MCF 10A (cell line): ENCODE results near the gene RPS23. TPM values are rescaled to one million over a fixed set of nuclear protein-coding genes. Genes with fewer than 3 reads are reported as not detected.
"Not testable (repeated sequence)": the region's sequence is repeated elsewhere in the genome, so short reads cannot be mapped to it uniquely, and the experiment has no call there.

ENCODE experiments used
- BruUV-seq: library from RNA; stranded (reverse); fragments of 400-500 nt; replicated peaks from 2 replicates; lab custom pipeline; 2021; lab: Mats Ljungman, UMichigan
- CTCF ChIA-PET: fragments of 300-600 bp; sonication (Branson Sonifier 250); formaldehyde crosslinking; extraction: SDS; loops from one replicate; lab custom pipeline; 2021; ENCODE audit warnings: antibody characterized with exemption, inconsistent platforms; lab: Yijun Ruan, JAX
- POLR2A ChIA-PET: fragments of 300-600, 350-650 bp; sonication (Branson Sonifier 250); formaldehyde crosslinking; extraction: SDS; loops from one replicate; lab custom pipeline; 2020; ENCODE audit warnings: antibody characterized with exemption, inconsistent platforms; lab: Yijun Ruan, JAX
- DNase-seq: peaks from one replicate; pipeline ENCODE4 v3.0.0-alpha.2; 2018; ENCODE audit not compliant: unreplicated experiment
- H3K27ac Mint-ChIP-seq: one replicate; pipeline ENCODE4 v1.8.0; 2022; ENCODE audit warnings: mild to moderate bottlenecking, low read depth, mixed read lengths; ENCODE audit not compliant: unreplicated experiment
- H3K27me3 Mint-ChIP-seq: one replicate; pipeline ENCODE4 v1.8.0; 2022; ENCODE audit warnings: mixed read lengths; ENCODE audit not compliant: insufficient read depth, unreplicated experiment
- H3K36me3 Mint-ChIP-seq: one replicate; pipeline ENCODE4 v1.8.0; 2022; ENCODE audit warnings: mild to moderate bottlenecking, moderate library complexity, mixed read lengths; ENCODE audit not compliant: insufficient read depth, unreplicated experiment
- H3K4me1 Mint-ChIP-seq: one replicate; pipeline ENCODE4 v1.8.0; 2022; ENCODE audit warnings: mixed read lengths; ENCODE audit not compliant: insufficient read depth, unreplicated experiment
- H3K4me3 Mint-ChIP-seq: one replicate; pipeline ENCODE4 v1.8.0; 2022; ENCODE audit warnings: mild to moderate bottlenecking, moderate library complexity, mixed read lengths; ENCODE audit not compliant: unreplicated experiment
- H3K9me3 Mint-ChIP-seq: one replicate; pipeline ENCODE4 v1.8.0; 2022; ENCODE audit warnings: mixed read lengths; ENCODE audit not compliant: unreplicated experiment
- CTCF ChIP-seq: fragments of 200-600 bp; IDR thresholded peaks from one replicate; pipeline ENCODE4 v1.8.0; 2022; ENCODE audit warnings: antibody characterized with exemption, mild to moderate bottlenecking; ENCODE audit not compliant: unreplicated experiment
- intact Hi-C: fragments of 100-400 bp; cut with micrococcal nuclease; formaldehyde crosslinking; loops from 2 replicates; pipeline ENCODE4 v1.14.1; 2022
- total RNA-seq: library from RNA; stranded (reverse); gene quantifications from 2 replicates; pipeline ENCODE4 v1.2.3, GENCODE V29; 2022

RPS23 gene
- total RNA-seq, 1 experiment from 2014 or later, result 2,870 TPM

- no peaks in the 10 kb centered on the region for H3K27me3 Mint-ChIP-seq
- POLR2A ChIA-PET, result interaction anchor here (0.6 to 1.9 kb wide), 11 partner anchors 7 to 1276 kb away, joined by 3 to 10 read pairs (median 3); no protein-coding TSS in a partner anchor
- no peak for DNase-seq
- no peak for TF ChIP-seq CTCF
- CTCF ChIA-PET, result interaction anchor here (0.6 to 1.2 kb wide), 5 partner anchors 18 to 762 kb away, joined by 3 to 6 read pairs (median 3); no protein-coding TSS in a partner anchor
- H3K9me3 Mint-ChIP-seq, result no peaks in the 10 kb centered on the region
- intact Hi-C loops, result loop anchor here (5.0 kb wide), 1 partner anchor 130 kb away; no protein-coding TSS in a partner anchor
- H3K36me3 Mint-ChIP-seq, result peaks cover 61% of the 10 kb centered on the region
- H3K27ac Mint-ChIP-seq, result peak overlapping the region; percentile 99
- BruUV-seq, result no TSS peak
- peak overlapping the region; percentile 96 for H3K4me3 Mint-ChIP-seq
- H3K4me1 Mint-ChIP-seq, result peaks cover 19% of the 10 kb centered on the region
These were observed 1.1 kb downstream of the RPS23 start for GRCh38 chr5:82276800-82277612.

DNA sequence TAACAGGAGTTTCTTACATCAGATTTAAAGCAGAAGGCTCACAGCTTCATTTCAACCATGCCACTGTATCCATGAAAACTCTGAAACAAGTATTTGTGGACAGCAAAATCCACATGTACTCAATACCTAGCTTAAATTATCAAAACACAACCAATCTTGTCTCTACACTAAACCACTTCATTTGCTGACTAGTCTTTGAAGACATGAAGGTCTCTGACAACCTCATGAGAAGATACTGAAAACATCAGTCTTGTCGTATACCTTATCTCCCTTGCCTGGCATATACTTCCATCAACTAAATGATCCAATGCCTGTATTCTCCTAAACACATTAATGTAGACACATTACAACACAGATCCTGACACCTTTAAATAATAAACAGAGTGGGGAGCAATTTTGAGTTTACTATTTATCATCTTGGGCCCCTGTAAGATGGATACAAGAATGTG lies 2.9 kb downstream of the RPS23 start:
- intact Hi-C loops, result loop anchor here (5.0 kb wide), 1 partner anchor 132 kb away; no protein-coding TSS in a partner anchor
- H3K27ac Mint-ChIP-seq, result no peak overlapping the region
- H3K4me1 Mint-ChIP-seq, result peaks cover 11% of the 10 kb centered on the region
- no peaks in the 10 kb centered on the region for H3K27me3 Mint-ChIP-seq
- no peaks in the 10 kb centered on the region for H3K9me3 Mint-ChIP-seq
- ChIA-PET CTCF (interaction anchor here (0.6 to 2.4 kb wide), 3 partner anchors 10 to 948 kb away, joined by 3 to 18 read pairs (median 4); no protein-coding TSS in a partner anchor), POLR2A (interaction anchor here (2.4 kb wide), 1 partner anchor 10 kb away, joined by 16 read pairs; no protein-coding TSS in a partner anchor)
- H3K4me3 Mint-ChIP-seq, result no peak overlapping the region
- no peak for TF ChIP-seq CTCF
- no peak for DNase-seq
- H3K36me3 Mint-ChIP-seq, result peaks cover 66% of the 10 kb centered on the region
- no TSS peak for BruUV-seq

DNA sequence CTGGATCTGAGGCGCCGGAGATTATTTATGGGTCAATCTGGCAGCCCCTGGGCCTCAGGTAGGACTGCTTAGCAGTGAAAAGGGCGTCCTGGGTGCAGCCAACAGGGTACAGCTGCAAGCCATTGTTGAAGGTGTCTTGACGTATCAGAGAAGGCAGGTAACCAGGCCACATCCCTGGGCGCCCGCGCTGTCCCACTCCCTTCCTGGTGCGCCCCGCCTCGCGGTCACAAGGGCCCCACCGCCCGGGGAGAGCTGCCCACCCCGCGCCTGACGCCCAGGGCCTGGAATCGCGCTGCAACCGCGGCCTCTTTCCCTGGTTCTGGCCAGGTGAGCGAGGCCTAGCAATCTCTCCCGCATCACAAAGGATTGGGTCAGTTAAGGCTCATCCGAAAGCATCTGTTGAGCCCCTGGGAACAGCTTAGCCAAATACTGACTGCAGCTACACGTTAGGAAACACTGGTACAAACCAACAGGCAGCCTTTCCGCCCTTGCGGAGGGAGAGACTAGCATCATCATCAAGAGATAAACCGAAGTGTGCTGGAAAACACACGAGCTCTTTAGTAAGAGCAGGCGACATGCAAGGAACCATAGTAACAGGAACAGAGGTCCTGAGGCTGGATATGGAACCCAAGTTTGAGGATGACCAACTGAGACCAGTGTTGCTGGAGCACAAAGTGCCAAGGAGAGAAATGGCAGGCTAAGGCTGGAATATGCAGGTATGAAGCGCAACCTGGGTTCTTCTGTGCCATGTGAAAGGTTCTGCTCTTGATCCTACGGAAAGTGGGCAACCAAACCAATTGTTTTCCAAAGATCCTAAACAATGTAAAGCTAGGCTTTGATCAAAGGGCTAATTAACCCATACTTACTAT lies 3.6 kb downstream of the RPS23 start:
- no peak overlapping the region for H3K4me3 Mint-ChIP-seq
- POLR2A ChIA-PET, result interaction anchor here (2.4 kb wide), 1 partner anchor 10 kb away, joined by 16 read pairs; no protein-coding TSS in a partner anchor
- no TSS peak for BruUV-seq

DNA sequence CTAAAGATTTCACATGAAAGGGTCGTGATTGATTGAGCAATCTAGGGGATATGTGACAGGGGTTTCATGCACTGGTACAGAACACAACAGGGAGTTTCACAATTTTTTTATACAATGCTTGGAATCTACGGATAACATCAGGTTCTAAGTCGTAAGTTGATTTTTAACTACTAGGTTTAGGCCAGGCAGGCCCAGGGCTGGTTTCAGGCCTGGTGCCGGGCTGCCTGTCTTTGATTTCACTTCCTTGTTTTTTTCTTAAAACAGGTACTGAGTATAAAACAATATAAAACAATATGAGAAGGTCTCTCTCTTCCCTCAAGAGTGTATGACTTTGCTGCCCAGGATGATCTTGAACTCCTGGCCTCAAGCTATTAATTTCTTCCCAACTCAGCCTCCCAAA lies 4.7 kb downstream of the RPS23 start:
- H3K9me3 Mint-ChIP-seq, H3K27ac Mint-ChIP-seq, BruUV-seq, H3K4me1 Mint-ChIP-seq, H3K4me3 Mint-ChIP-seq, H3K27me3 Mint-ChIP-seq, DNase-seq, intact Hi-C loops: not testable (repeated sequence)
- ChIA-PET CTCF (interaction anchor here (0.6 to 2.4 kb wide), 2 partner anchors 14 to 99 kb away, joined by 3 to 18 read pairs; no protein-coding TSS in a partner anchor), POLR2A (interaction anchor here (0.6 to 2.4 kb wide), 3 partner anchors 9 to 853 kb away, joined by 3 to 16 read pairs (median 4); no protein-coding TSS in a partner anchor)
- H3K36me3 Mint-ChIP-seq, result peaks cover 62% of the 10 kb centered on the region

More for the DNA sequence above, 3.6 kb downstream of the RPS23 start:
- no peaks in the 10 kb centered on the region for H3K27me3 Mint-ChIP-seq
- no peaks in the 10 kb centered on the region for H3K9me3 Mint-ChIP-seq
- no peak overlapping the region for H3K27ac Mint-ChIP-seq
- intact Hi-C loops, result loop anchor here (5.0 kb wide), 1 partner anchor 133 kb away; no protein-coding TSS in a partner anchor
- DNase-seq, result peak; percentile 23
- peaks cover 5% of the 10 kb centered on the region for H3K4me1 Mint-ChIP-seq
- no peak for TF ChIP-seq CTCF
- H3K36me3 Mint-ChIP-seq, result peaks cover 66% of the 10 kb centered on the region
- CTCF ChIA-PET, result interaction anchor here (0.6 to 2.4 kb wide), 4 partner anchors 9 to 947 kb away, joined by 3 to 18 read pairs (median 4); no protein-coding TSS in a partner anchor

GRCh38 chr5:82272571-82273356 lies 5.4 kb downstream of the RPS23 start:
- BruUV-seq, DNase-seq, H3K27me3 Mint-ChIP-seq, H3K4me3 Mint-ChIP-seq, H3K4me1 Mint-ChIP-seq, H3K27ac Mint-ChIP-seq, intact Hi-C loops, H3K9me3 Mint-ChIP-seq: not testable (repeated sequence)
- CTCF ChIA-PET, result interaction anchor here (2.4 kb wide), 1 partner anchor 13 kb away, joined by 18 read pairs; no protein-coding TSS in a partner anchor
- POLR2A ChIA-PET, result interaction anchor here (0.6 to 2.4 kb wide), 3 partner anchors 8 to 852 kb away, joined by 3 to 16 read pairs (median 4); no protein-coding TSS in a partner anchor
- H3K36me3 Mint-ChIP-seq, result peaks cover 55% of the 10 kb centered on the region
